Mesendoderm (in vitro differentiated cells): Measurements from ENCODE around the gene EPHA2.

Experiments used
- DNase-seq: peaks from one replicate; pipeline ENCODE4 v3.0.0; 2013
- H2AK5ac ChIP-seq: 2 replicates; pipeline ENCODE4 v1.6.1; 2013; ENCODE audit warnings: low read length, inconsistent platforms
- H2BK120ac ChIP-seq: 2 replicates; pipeline ENCODE4 v1.6.1; 2013; ENCODE audit warnings: low read depth, mild to moderate bottlenecking, low read length, moderate library complexity, mixed read lengths
- H2BK15ac ChIP-seq: replicated peaks from 2 replicates; pipeline ENCODE4 v1.6.1; 2013; ENCODE audit warnings: low read depth, mild to moderate bottlenecking, moderate library complexity
- H2BK5ac ChIP-seq: 2 replicates; pipeline ENCODE4 v1.6.1; 2013; ENCODE audit warnings: low read length, inconsistent platforms
- H3K18ac ChIP-seq: 2 replicates; pipeline ENCODE4 v1.6.1; 2013; ENCODE audit warnings: mild to moderate bottlenecking, low read length, mixed read lengths
- H3K23ac ChIP-seq: one replicate; pipeline ENCODE4 v1.6.1; 2013; ENCODE audit warnings: low read length
- H3K27ac ChIP-seq: 2 replicates; pipeline ENCODE4 v1.5.1; 2013; ENCODE audit warnings: low read depth, mild to moderate bottlenecking, inconsistent platforms, low read length, moderate library complexity
- H3K27me3 ChIP-seq: 2 replicates; pipeline ENCODE4 v1.6.1; 2013; ENCODE audit warnings: low read length, control low read depth, mild to moderate bottlenecking, inconsistent platforms; ENCODE audit not compliant: insufficient read depth, poor library complexity
- H3K36me3 ChIP-seq: 2 replicates; pipeline ENCODE4 v1.6.1; 2013; ENCODE audit warnings: low read length, inconsistent platforms; ENCODE audit not compliant: control insufficient read depth, insufficient read depth
- H3K4ac ChIP-seq: one replicate; pipeline ENCODE4 v1.6.1; 2013; ENCODE audit warnings: low read depth, mild to moderate bottlenecking, low read length, moderate library complexity
- H3K4me1 ChIP-seq: 2 replicates; pipeline ENCODE4 v1.6.1; 2013; ENCODE audit warnings: low read depth, low read length, inconsistent platforms; ENCODE audit not compliant: control insufficient read depth
- H3K4me2 ChIP-seq: 2 replicates; pipeline ENCODE4 v1.6.1; 2013; ENCODE audit warnings: low read length
- H3K4me3 ChIP-seq: 2 replicates; pipeline ENCODE4 v1.5.1; 2013; ENCODE audit warnings: mild to moderate bottlenecking, low read length
- H3K56ac ChIP-seq: one replicate; pipeline ENCODE4 v1.6.1; 2013; ENCODE audit warnings: low read length
- H3K79me1 ChIP-seq: 2 replicates; pipeline ENCODE4 v1.6.1; 2013; ENCODE audit warnings: low read length, inconsistent platforms
- H3K79me2 ChIP-seq: 2 replicates; pipeline ENCODE4 v1.6.1; 2013; ENCODE audit warnings: mild to moderate bottlenecking, low read length; ENCODE audit not compliant: control insufficient read depth, insufficient read depth
- H3K9ac ChIP-seq: 2 replicates; pipeline ENCODE4 v1.6.1; 2013; ENCODE audit warnings: low read length, inconsistent platforms
- H4K5ac ChIP-seq: one replicate; pipeline ENCODE4 v1.6.1; 2013; ENCODE audit warnings: low read length
- H4K8ac ChIP-seq: one replicate; pipeline ENCODE4 v1.6.1; 2013; ENCODE audit warnings: low read depth, mild to moderate bottlenecking, control low read depth, low read length, moderate library complexity
- WGBS: extraction: QIAGEN DNeasy Blood & Tissue Kit; methylation state at CpG from one replicate; pipeline ENCODE4 v1.1.7; 2013; ENCODE audit warnings: low lambda C conversion rate, missing lambda C conversion rate; ENCODE audit not compliant: insufficient coverage; ENCODE audit errors: extremely low coverage; 5-methylcytosine and 5-hydroxymethylcytosine counted together

Gene EPHA2

DNA sequence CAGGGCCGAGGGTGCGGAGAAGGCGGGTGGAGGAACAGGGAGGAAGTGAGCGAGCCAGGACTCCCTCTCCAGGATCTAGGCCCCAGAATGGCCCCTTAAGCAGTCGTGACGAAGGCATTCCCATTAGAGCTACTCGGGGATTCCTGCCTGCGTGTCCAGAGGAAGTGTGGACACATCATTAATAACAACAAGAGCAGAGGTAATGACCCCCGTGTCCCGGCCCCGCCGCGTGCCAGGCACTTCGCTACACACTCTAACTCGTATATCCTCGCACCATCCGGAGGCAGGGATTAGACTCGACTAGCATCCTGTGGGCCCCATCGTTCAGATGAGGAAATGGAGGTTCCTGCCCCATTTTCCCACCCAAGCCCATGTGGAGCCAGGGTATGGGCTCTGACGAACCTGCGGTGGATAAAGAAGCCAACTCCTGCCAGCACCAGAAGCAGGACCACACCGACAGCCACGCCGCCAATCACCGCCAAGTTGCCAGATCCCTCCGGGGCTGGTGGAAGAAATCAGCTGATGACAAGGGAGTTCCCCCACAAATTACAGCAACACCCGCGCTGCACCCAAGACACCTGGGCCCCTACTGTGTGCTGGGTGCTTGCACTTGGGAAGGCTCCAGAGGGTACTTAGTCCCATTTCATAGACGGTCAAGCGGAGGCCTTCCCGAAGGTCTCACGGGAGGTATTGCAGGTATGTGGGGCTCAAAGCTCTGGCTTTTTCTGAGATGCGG lies 21.6 kb downstream of the EPHA2 start:
- Histone ChIP-seq H3K23ac (no peak overlapping the region), H2AK5ac (no peak overlapping the region), H3K27ac (no peak overlapping the region), H3K4me3 (no peak overlapping the region), H4K8ac (no peak overlapping the region), H3K4ac (no peak overlapping the region), H3K9ac (no peak overlapping the region), H3K56ac (no peak overlapping the region), H2BK15ac (no peak overlapping the region), H3K27me3 (no peaks in the 10 kb centered on the region), H3K79me2 (peaks cover 25% of the 10 kb centered on the region), H3K4me1 (no peaks in the 10 kb centered on the region), H2BK120ac (no peak overlapping the region), H4K5ac (no peak overlapping the region), H3K36me3 (peaks cover 68% of the 10 kb centered on the region), H3K4me2 (no peak overlapping the region), H2BK5ac (no peak overlapping the region), H3K79me1 (peaks cover 31% of the 10 kb centered on the region), H3K18ac (no peak overlapping the region)
- no CpG with 5 or more reads among the region's 33 CpGs for WGBS
- DNase-seq: no peak

DNA sequence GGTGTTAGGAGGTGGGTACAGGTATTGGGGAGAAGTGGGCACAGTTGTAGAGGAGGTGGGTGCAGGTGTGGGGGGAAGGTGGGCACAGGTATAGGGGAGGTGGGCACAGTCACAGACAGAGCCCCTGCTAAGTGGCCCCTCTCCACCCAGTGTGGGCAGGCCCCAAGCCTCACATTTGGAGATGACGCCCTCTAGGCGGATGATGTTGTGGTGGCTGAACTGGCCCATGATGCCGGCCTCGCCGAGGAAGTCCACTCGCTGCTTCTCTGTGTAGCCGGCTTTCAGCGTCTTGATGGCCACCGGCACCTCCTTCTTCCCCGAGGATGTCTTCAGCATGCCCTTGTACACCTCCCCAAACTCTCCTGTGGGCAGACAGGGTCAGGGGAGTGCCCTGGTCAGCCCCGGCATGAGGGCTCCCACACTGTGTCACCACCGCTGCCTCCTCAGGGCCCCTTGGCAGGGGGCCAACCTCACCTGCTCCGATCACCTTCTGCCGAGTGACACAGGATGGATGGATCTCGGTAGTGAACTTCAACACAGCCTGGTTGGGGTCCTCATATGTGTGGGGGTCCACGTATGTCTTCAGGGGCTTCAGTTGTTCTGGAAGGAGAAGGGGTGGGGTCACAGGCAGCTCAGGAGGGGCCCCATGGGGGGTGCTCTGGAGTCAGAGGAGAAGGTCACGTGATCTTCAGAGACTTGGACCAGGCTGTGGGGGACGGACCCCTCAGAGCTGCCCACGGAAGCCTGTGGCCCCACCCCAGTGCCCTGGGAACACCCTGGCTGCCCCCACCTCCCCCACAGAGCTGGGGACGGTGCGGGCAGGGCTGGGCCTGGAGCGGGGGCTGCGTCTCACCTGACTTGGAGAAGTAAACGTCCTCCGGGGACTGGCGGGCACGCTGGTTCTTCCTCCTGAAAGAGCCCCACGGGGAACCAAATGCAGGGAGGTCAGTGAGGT lies 22.6 kb downstream of the EPHA2 start:
- no peak overlapping the region for H2AK5ac ChIP-seq
- no peak overlapping the region for H2BK15ac ChIP-seq
- peaks cover 68% of the 10 kb centered on the region for H3K36me3 ChIP-seq
- peaks cover 27% of the 10 kb centered on the region for H3K79me1 ChIP-seq
- no CpG with 5 or more reads among the region's 28 CpGs for WGBS
- H3K23ac ChIP-seq: no peak overlapping the region
- no peak overlapping the region for H2BK120ac ChIP-seq
- DNase-seq: no peak
- no peak overlapping the region for H3K4me2 ChIP-seq
- no peak overlapping the region for H3K27ac ChIP-seq
- H3K4me1 ChIP-seq: no peaks in the 10 kb centered on the region
- no peak overlapping the region for H4K8ac ChIP-seq
- no peak overlapping the region for H3K4ac ChIP-seq
- H3K4me3 ChIP-seq: no peak overlapping the region
- no peak overlapping the region for H3K9ac ChIP-seq
- no peak overlapping the region for H2BK5ac ChIP-seq
- no peak overlapping the region for H4K5ac ChIP-seq
- no peak overlapping the region for H3K18ac ChIP-seq
- H3K79me2 ChIP-seq: peaks cover 16% of the 10 kb centered on the region
- no peak overlapping the region for H3K56ac ChIP-seq
- no peaks in the 10 kb centered on the region for H3K27me3 ChIP-seq

DNA sequence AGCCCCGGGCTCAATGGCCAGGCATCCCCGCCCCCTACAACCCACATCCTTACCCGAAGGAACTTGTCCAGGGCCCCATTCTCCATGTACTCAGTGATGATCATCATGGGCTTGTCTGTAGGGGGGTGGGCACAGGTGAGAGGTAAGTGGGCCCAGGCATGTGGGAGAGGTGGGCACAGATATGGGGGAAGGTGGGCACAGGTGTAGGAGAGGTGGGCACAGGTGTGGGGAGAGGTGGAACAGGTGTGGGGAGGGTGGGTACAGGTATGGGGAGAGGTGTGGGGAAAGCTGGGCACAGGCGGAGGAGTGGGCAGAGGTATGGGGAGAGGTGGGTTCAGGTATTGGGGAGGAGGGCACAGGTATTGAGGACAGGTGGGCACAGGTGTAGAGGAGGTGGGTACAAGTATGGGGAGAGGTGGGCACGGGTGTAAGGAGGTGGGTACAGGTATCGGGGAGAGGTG lies 23.5 kb downstream of the EPHA2 start:
- Histone ChIP-seq H3K79me2 (peaks cover 8% of the 10 kb centered on the region), H3K4ac (no peak overlapping the region), H3K23ac (no peak overlapping the region), H3K9ac (no peak overlapping the region), H3K27ac (no peak overlapping the region), H3K4me1 (no peaks in the 10 kb centered on the region), H4K8ac (no peak overlapping the region), H3K4me2 (no peak overlapping the region), H3K18ac (no peak overlapping the region), H2BK120ac (no peak overlapping the region), H3K36me3 (peaks cover 68% of the 10 kb centered on the region), H2AK5ac (no peak overlapping the region), H4K5ac (no peak overlapping the region), H2BK5ac (no peak overlapping the region), H3K4me3 (no peak overlapping the region), H3K27me3 (no peaks in the 10 kb centered on the region), H2BK15ac (no peak overlapping the region), H3K56ac (no peak overlapping the region), H3K79me1 (peaks cover 24% of the 10 kb centered on the region)
- no peak for DNase-seq
- no CpG with 5 or more reads among the region's 6 CpGs for WGBS

DNA sequence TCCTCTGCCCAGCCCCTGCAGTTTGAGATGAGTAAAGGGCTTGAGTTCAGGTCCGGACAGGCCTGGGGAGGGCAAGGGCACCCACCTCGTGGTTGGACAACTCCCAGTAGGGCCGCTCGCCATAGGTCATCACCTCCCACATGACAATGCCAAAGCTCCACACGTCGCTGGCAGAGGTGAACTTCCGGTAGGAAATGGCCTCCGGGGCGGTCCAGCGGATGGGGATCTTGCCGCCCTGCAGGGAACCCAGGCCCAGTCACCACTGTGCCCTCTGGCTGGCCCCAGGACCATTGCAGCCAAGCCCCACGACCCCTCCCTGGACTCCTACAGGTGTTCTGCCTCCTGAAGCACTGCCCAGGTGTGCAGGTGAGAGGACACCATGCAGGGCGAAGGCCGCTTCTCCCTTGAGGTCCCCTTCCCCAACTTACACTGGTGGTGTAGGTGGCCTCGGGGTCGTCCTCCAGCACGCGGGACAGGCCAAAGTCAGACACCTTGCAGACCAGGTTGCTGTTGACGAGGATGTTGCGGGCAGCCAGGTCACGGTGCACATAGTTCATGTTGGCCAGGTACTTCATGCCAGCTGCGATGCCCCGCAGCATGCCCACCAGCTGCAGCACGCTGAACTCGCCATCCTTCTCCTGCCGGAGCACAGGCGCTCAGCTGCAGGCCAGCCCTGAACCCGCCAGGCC lies 24.1 kb downstream of the EPHA2 start:
- no peak overlapping the region for H3K27ac ChIP-seq
- DNase-seq: no peak
- no peak overlapping the region for H2BK5ac ChIP-seq
- H3K27me3 ChIP-seq: no peaks in the 10 kb centered on the region
- WGBS: no CpG with 5 or more reads among the region's 28 CpGs
- no peak overlapping the region for H2BK15ac ChIP-seq
- no peak overlapping the region for H2AK5ac ChIP-seq
- no peak overlapping the region for H4K8ac ChIP-seq
- no peak overlapping the region for H4K5ac ChIP-seq
- no peak overlapping the region for H3K23ac ChIP-seq
- no peak overlapping the region for H3K4me3 ChIP-seq
- H3K79me2 ChIP-seq: peaks cover 8% of the 10 kb centered on the region
- H3K79me1 ChIP-seq: peaks cover 28% of the 10 kb centered on the region
- H3K36me3 ChIP-seq: peaks cover 74% of the 10 kb centered on the region
- H3K9ac ChIP-seq: no peak overlapping the region
- no peak overlapping the region for H2BK120ac ChIP-seq
- H3K4me2 ChIP-seq: no peak overlapping the region
- H3K4ac ChIP-seq: no peak overlapping the region
- H3K18ac ChIP-seq: no peak overlapping the region
- no peak overlapping the region for H3K56ac ChIP-seq
- H3K4me1 ChIP-seq: no peaks in the 10 kb centered on the region

- Histone ChIP-seq H2BK5ac (no peak overlapping the region), H3K36me3 (peaks cover 74% of the 10 kb centered on the region), H3K4me1 (no peaks in the 10 kb centered on the region), H3K4me3 (no peak overlapping the region), H4K8ac (no peak overlapping the region), H3K23ac (no peak overlapping the region), H3K56ac (no peak overlapping the region), H2AK5ac (no peak overlapping the region), H4K5ac (no peak overlapping the region), H3K79me2 (peaks cover 6% of the 10 kb centered on the region), H3K79me1 (peaks cover 29% of the 10 kb centered on the region), H3K9ac (no peak overlapping the region), H2BK120ac (no peak overlapping the region), H3K4me2 (no peak overlapping the region), H3K27me3 (no peaks in the 10 kb centered on the region), H2BK15ac (no peak overlapping the region), H3K18ac (no peak overlapping the region), H3K4ac (no peak overlapping the region), H3K27ac (no peak overlapping the region)
- no peak for DNase-seq
- no CpG with 5 or more reads among the region's 6 CpGs for WGBS
These were observed 25.0 kb downstream of the EPHA2 start for GRCh38 chr1:16130827-16131226.
